ENCODE data around the gene GPR39.
"Not testable (repeated sequence)": the region's sequence is repeated elsewhere in the genome, so short reads cannot be mapped to it uniquely, and the experiment has no call there.

Gene GPR39

GRCh38 chr2:132489150-132489549 lies 72.5 kb downstream of the GPR39 start:
- DNase-seq (ENCODE audit: low spot score): peak; percentile 64
- no peak for FAIRE-seq

DNA sequence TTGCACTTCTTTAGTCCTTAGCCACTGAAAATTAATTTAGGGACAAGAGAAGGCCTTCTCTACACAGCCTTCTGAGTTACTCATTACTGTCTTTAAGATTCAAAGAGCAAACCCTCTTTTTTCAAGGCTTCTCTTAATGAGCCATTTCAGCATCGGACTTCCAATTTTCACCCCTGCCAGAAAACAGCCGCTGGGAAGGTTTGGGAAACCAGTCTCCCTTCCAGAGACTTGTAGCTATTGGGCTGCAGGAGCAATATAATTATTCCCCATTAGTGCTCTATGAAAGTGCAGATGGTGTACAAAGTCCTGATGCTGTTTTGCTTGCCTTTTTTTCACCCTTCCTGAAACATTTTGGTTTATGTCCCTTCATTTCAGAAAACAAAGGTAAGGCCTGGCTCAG lies 79.3 kb downstream of the GPR39 start:
- no peak for DNase-seq (ENCODE audit: low spot score)
- FAIRE-seq: no peak

GRCh38 chr2:132496555-132496954 lies 80.0 kb downstream of the GPR39 start:
- FAIRE-seq: no peak

GRCh38 chr2:132497591-132497990 lies 81.0 kb downstream of the GPR39 start:
- DNase-seq (ENCODE audit: low spot score): no peak
- FAIRE-seq: no peak

More at GRCh38 chr2:132496555-132496954, 80.0 kb downstream of the GPR39 start:
- no peak for DNase-seq (ENCODE audit: low spot score)

DNA sequence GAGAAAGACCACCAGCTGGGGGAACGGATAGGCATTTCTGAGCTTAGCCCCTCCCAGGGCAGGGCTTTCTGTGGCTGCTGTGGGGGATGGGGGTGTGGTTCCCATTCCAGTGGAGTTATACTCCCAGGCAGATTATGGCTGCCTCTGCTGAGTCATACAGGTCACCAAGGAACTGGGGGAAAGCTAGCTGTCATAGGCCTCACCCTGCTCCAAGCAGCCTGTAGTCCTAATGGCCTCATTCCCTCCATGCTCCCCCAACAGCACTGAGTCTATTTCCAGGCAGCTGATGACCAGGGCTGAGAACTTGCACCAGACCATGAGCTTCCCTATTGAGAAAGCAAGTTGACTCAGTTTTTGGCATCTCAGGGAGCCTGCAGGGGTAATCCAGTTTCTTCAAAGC lies 87.1 kb downstream of the GPR39 start:
- no peak for FAIRE-seq
- no peak for DNase-seq (ENCODE audit: low spot score)

DNA sequence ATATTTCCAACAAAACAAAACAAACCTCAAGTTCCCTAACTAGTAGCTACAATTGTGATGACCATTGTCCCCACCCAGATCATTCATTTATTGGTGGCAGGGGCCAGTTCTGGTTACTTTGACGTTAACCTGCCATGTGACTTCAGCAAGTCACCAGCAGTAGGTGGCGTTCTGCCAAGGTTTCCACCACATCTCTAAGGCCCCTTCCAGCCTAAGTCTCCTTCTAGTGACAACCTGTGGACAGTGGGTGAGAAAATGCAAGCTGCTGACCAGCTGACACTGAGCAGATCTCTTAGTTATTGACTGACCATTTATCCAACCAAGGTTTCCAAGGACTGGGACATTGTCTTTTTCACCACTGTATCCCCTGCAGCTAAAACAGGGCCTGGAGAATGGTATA lies 98.4 kb downstream of the GPR39 start:
- FAIRE-seq (no peak), DNase-seq (ENCODE audit: low spot score) (no peak)

- no peak for DNase-seq (ENCODE audit: low spot score)
- no peak for FAIRE-seq
Observed at GRCh38 chr2:132517386-132517785, 100.8 kb downstream of the GPR39 start.

DNA sequence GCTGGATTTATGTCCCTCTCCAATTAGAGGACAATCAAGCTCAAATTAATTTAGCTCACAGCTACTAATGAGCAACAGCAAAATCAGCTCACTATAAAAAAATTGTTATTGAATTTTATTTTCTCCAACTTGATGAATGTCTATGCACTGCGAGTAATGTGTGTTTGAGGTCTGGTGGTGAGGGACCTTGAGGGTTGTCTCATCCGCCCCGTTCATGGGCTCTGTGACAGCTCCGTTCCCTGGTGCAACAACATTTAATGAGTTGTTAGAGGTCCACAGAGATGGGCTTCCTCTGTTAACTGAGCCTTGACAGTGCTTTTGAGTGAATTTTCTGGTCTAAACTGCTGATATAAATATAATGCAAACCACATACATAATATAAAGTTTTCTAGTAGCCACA lies 101.7 kb downstream of the GPR39 start:
- FAIRE-seq (no peak), DNase-seq (ENCODE audit: low spot score) (no peak)

DNA sequence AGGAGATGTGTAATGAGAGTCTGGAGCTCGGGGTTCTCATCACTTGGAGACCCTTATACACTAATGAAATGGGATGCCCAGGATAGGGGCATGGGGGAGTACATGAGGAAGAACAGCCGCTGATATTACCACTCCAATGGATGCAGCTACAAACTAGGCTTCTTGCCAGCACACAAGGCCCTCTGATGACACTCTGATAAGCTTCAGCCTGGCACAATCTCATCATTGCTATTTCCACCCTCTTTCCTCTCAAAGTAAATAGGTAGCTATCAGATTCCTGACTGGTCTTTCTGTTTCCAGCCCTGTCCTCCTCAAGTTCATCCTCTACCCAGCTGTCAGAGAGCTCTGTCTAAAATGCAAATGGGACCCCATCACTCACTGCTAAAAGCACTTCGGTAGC lies 103.0 kb downstream of the GPR39 start:
- FAIRE-seq (no peak), DNase-seq (ENCODE audit: low spot score) (no peak)

DNA sequence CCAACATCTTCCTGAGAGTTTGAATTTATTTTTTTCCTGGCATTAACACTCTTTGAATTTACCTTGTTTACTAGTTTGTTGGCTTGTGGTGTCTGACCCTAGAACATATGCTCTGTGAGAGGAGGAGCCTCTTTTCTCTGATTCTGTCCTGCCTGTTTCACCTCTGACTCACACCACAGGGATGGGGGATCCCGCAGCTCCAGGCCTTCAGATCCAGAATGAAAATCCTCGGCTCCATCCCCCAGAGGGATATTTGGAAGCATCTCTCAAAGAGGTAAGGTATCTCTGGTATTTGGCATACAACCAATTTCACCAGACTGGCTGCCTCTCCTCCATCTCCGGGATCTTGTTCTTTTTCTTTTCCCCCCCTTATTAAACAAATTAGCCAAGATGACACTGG lies 104.7 kb downstream of the GPR39 start:
- DNase-seq (ENCODE audit: low spot score) (peak; percentile 64), FAIRE-seq (no peak)

GRCh38 chr2:132522901-132523300 lies 106.3 kb downstream of the GPR39 start:
- no peak for FAIRE-seq
- DNase-seq (ENCODE audit: low spot score): peak; percentile 38

DNA sequence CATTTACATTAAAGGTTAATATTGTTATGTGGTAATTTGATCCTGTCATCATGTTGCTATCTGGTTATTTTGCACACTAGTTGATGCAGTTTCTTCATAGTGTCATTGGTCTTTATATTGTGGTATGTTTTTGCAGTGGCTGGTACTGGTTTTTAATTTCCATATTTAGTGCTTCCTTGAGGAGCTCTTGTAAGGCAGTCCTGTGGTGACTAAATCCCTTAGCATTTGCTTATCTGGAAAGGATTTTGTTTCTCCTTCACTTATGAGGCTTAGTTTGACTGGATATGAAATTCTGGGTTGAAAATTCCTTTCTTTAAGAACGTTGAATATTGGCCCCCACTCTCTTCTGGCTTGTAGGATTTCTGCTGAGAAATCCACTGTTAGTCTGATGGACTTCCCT lies 120.5 kb downstream of the GPR39 start:
- not testable (repeated sequence) for FAIRE-seq; DNase-seq (ENCODE audit: low spot score)

DNA sequence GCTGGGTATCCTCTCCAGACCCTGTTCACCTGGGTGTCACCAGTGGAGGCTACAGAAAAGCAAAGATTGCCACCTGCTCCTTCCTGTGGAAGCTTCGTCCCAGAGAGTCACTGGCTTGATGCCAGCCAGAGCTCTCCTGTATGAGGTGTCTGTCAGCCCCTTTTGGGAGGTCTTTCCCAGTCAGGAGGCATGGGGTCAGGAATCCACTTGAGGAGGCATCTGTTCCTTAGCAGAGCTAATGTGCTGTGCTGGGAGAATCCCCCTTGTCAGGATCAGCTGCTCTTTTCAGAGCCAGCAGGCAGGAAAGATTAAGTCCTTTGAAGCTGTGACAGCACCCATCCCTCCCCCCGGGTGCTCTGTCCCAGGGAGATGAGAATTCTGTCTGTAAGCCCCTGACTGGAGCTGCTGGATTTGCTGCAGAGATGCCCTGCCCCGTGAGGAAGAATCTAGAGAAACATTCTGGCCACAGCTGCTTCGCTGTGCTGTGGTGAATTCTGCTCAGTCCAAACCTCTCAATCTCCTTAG lies 121.8 kb downstream of the GPR39 start:
- FAIRE-seq (no peak), DNase-seq (ENCODE audit: low spot score) (no peak)

DNA sequence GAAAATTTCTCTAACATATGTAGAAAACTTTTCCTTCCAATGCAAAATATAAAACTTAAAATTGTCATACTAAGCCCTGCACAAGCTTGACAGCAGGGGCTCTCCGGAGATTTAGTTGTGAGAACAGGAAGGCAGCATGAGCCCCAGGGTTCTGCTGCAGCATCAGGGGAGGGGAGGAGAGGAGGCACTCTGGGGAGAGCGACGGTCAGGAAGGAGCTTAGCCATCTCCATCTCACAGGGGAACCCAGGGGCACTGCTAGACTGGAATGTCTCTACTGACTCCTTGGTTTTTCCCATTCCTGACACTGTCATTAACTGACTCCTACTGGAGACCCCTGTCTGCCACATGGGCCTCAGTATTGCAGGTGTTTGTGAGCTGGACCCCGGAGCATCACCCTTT lies 123.6 kb downstream of the GPR39 start:
- FAIRE-seq: no peak
- DNase-seq (ENCODE audit: low spot score): no peak

- no peak for FAIRE-seq
- no peak for DNase-seq (ENCODE audit: low spot score)
Observed at GRCh38 chr2:132542953-132543569, 126.5 kb downstream of the GPR39 start.

DNA sequence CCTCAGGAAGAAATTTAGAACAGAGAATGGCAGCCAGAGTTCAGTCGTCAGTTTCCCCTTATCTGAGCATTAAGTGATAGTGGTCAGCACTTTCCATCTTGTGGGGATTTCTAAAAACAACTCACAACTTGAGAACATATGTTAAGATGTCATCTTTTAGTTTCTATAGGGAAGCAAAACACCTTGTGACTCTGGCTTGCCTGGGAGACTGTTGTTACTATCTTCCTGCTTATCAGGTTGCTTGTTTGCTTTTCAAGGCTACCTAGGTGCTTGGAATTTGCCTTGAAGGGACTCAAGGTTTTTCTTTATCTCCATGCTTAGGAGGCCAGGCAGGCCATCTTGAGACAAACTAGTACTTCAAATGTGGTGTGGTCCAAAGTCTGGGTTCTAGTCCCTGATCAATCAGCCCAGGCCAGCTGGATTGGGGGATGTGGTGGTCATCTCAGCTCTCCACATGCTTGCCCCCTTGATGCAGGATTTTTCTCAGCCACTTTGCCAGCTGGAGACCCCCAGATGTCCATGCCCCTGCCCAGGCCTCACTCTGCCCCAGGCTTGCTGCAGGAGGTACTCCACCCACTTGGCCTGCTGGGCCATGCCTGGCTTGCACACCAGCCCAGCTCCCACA lies 127.5 kb downstream of the GPR39 start:
- DNase-seq (ENCODE audit: low spot score): no peak
- no peak for FAIRE-seq

- FAIRE-seq (no peak), DNase-seq (ENCODE audit: low spot score) (peak; percentile 67)
Observed at GRCh38 chr2:132547090-132547687, 130.6 kb downstream of the GPR39 start.

DNA sequence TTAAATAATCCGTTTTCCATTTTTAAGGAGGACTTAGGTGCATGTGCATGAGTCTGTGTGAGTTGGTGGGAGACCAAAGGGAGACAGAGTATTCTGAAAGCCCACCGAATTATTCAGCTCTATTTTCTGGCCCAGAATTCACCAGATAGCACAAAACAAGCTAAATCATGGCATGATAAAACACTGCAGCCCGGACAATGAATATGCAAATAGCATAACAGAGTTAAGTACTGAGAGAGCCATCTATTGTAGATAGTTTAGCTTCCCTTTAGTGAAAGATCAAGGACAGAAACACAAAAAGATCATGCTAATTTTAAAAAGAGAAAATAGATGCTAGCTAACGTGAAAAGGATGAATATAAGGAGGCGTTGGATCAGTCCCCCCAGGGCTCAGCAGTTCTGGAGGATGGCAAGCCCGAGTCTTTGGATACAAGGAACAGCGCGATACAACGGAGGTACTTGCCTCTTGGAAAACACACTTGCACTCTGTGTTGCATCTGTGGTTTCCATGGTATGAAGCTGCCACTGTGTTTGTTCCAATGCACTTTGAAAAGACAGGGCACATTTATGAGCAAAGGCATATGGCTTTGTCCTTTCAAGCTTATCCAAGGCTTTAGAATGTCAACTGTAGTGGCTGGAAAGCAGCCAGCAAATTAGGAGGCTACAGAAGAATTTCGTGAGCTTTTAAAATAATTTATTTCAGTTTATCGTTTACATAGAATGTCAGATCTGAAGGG lies 133.5 kb downstream of the GPR39 start:
- FAIRE-seq (peak; percentile 35), DNase-seq (ENCODE audit: low spot score) (no peak)

DNA sequence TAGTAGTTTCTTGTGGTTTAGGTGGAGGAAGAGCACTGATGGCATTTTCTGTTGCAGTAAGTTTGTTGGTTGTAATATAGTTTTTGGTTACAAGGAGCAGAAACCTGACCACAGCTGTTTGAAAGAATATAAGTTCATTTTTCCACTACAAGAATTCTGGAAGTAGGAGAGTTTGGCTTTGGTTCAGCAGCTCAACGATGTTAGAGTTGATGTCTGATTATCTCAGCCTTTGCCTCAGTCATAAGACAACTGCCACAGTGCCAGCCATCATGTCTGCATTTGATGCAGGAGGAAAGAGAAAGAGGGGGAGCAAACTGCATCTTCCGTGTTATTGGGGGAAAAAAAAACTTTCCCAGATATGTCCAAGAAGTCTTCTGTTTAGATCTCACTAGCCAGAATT lies 134.3 kb downstream of the GPR39 start:
- FAIRE-seq: no peak

DNA sequence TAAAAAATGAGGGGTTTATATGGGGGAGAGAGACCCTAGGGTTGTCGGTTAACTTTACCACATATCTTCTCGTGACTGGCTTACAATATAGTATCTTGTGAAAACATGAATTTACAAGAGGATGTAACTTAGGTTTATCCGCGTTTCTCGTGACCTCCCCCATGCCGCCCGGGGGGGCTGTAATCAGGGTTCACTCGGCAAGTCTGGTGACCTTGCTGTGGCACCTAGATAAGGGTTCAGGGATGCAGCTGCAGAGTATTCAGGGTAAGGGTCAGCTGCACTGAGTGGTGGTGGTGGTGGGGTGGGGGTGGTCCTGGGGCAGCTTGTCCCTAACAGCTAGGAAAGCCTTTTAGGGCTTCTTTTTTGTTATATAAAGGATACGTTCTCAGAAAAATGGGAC lies 141.1 kb downstream of the GPR39 start:
- no peak for FAIRE-seq
- DNase-seq (ENCODE audit: low spot score): no peak

More for the DNA sequence above, 134.3 kb downstream of the GPR39 start:
- DNase-seq (ENCODE audit: low spot score): no peak

DNA sequence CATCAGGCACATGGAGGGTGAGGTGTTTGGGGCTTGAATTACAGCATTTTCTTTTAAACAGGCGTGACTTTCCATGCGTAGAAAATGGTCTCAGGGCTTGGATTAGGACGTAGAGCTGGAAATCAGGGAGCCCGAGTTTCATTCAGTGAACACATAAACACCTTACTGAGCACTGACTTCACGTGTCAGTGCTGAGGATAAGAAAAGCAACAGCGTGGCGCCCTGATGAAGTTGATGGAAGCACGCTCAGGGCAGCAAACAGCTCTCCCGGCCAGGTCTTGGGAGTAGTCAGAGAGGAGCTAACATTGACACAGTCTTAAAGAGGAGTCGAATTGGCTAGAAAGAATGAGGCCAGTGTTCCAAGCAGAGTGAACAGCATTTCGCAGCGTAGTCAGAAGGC lies 142.7 kb downstream of the GPR39 start:
- FAIRE-seq (no peak), DNase-seq (ENCODE audit: low spot score) (no peak)

DNA sequence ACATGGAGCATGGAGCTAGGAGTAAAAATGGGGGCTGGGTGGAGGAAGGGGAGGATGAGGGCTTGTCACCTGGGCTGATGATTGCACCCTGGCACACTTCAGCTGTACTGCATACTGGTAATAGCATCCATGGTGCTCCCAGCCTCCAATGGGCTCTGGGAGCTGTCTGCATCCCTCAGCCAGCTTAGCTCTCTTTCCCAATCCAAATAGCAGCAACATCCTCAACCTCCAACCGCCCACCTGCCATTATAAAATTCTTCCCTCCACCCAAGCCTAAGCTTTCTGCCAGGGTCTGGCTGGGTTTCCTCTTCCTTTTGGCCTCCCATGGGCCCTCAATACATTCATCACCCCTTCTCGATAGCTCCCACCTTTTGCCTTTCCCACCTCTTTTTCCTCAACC lies 143.3 kb downstream of the GPR39 start:
- FAIRE-seq (no peak), DNase-seq (ENCODE audit: low spot score) (no peak)
